Thyroid gland (tissue), 4 donors: ENCODE measurements around the gene SLC16A8. TPM values are rescaled to one million over a fixed set of nuclear protein-coding genes. Genes with fewer than 3 reads are reported as not detected.
"Not testable (repeated sequence)": the region's sequence is repeated elsewhere in the genome, so short reads cannot be mapped to it uniquely, and the experiment has no call there.

ENCODE experiments used
- DNase-seq, 2 donors: peaks; one replicate each; pipeline ENCODE4 v3.0.0-alpha.2; 2019
- H3K27ac ChIP-seq, 3 donors: fragments of 200-600 bp; sonication (generic); 1 replicate in 2 of 3; 2 replicates in 1 of 3; pipeline ENCODE4 v1.5.1; 2016 to 2019; ENCODE audit warnings: mild to moderate bottlenecking in 1 of 3, moderate library complexity in 1 of 3
- H3K27me3 ChIP-seq: fragments of 200-600 bp; sonication (generic); one replicate; pipeline ENCODE4 v1.5.1; 2019
- H3K36me3 ChIP-seq, 2 donors: fragments of 200-600 bp; sonication (generic); one replicate each; pipeline ENCODE4 v1.5.1; 2016 to 2019
- H3K4me1 ChIP-seq, 2 donors: fragments of 200-600 bp; sonication (generic); one replicate each; pipeline ENCODE4 v1.5.1; 2017 to 2019
- H3K4me3 ChIP-seq, 3 donors: fragments of 200-600 bp; sonication (generic); replicated peaks in 1 of 3; 1 replicate in 2 of 3; 2 replicates in 1 of 3; pipeline ENCODE4 v1.5.1; 2016; ENCODE audit warnings: mild to moderate bottlenecking in 1 of 3
- H3K9me3 ChIP-seq: fragments of 200-600 bp; sonication (generic); one replicate; pipeline ENCODE4 v1.5.1; 2017
- POLR2A ChIP-seq, 2 donors: fragments of 450-650 bp; IDR thresholded peaks; one replicate each; pipeline ENCODE4 v1.6.1; 2017; ENCODE audit warnings: antibody characterized with exemption in 2 of 2, mild to moderate bottlenecking in 2 of 2, moderate library complexity in 1 of 2
- WGBS, 2 donors: methylation state at CpG; one replicate each; pipeline ENCODE4 v1.1.5; 2017; 5-methylcytosine and 5-hydroxymethylcytosine counted together
- intact Hi-C: fragments of 100-400 bp; cut with DNase I; formaldehyde crosslinking; loops from one replicate; pipeline ENCODE4 v1.15.1; 2023
- total RNA-seq, 4 donors: library from RNA; depleted of rRNA; stranded (reverse); fragments of >200 nt; gene quantifications; one replicate each; pipeline ENCODE4 v1.2.3, GENCODE V29; 2016
- TF ChIP-seq, protein P1 (sequence below), 6 experiments: fragments of 200-600 bp in 3 of 6; fragments of 450-650 bp in 3 of 6; sonication (generic) in 3 of 6; IDR thresholded peaks; one replicate each; pipeline ENCODE4 v1.5.1; 2016 to 2019; ENCODE audit warnings: antibody characterized with exemption in 6 of 6, mild to moderate bottlenecking in 2 of 6, inconsistent platforms in 1 of 6, moderate library complexity in 1 of 6

The SLC16A8 gene
- total RNA-seq, 4 donors from 2014 or later: 0.88 to 1.0 TPM; not detected in 2

DNA sequence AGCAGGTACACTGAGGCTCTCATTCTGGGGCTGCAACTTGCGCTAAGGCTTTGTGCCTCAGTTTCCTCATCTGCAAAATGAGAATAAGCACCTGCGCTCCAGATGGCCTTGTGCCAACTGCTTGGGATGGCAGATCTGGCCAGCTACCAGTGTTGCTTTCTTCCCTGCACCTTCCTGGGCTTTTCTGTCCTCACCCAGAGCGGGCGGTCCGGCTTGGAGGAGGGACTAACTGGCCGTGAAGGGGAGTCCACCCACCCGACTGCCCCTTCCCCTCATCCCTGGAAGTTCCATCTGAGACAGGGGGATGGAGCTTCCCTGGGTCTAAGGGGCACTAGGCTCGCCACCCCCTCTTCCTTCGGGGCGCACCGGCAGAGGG, 3.5 kb downstream of the SLC16A8 start:
- TF ChIP-seq, protein P1, sequence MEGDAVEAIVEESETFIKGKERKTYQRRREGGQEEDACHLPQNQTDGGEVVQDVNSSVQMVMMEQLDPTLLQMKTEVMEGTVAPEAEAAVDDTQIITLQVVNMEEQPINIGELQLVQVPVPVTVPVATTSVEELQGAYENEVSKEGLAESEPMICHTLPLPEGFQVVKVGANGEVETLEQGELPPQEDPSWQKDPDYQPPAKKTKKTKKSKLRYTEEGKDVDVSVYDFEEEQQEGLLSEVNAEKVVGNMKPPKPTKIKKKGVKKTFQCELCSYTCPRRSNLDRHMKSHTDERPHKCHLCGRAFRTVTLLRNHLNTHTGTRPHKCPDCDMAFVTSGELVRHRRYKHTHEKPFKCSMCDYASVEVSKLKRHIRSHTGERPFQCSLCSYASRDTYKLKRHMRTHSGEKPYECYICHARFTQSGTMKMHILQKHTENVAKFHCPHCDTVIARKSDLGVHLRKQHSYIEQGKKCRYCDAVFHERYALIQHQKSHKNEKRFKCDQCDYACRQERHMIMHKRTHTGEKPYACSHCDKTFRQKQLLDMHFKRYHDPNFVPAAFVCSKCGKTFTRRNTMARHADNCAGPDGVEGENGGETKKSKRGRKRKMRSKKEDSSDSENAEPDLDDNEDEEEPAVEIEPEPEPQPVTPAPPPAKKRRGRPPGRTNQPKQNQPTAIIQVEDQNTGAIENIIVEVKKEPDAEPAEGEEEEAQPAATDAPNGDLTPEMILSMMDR (IDR thresholded peaks at IDR 0.05): no peak
- no peak for TF ChIP-seq POLR2A (IDR thresholded peaks at IDR 0.05)
- Histone ChIP-seq H3K9me3 (no peaks in the 10 kb centered on the region), H3K4me3 (no peak overlapping the region), H3K36me3 (peaks cover 0 to 2% of the 10 kb centered on the region in 2 donors), H3K27ac (no peak overlapping the region), H3K27me3 (peaks cover 4% of the 10 kb centered on the region), H3K4me1 (peaks cover 12 to 24% of the 10 kb centered on the region in 2 donors)
- intact Hi-C loops: no loop called here
- 54 to 80% methylated on average over 8 to 11 of the region's 11 CpGs for WGBS, 2 donors
- no peak for DNase-seq

DNA sequence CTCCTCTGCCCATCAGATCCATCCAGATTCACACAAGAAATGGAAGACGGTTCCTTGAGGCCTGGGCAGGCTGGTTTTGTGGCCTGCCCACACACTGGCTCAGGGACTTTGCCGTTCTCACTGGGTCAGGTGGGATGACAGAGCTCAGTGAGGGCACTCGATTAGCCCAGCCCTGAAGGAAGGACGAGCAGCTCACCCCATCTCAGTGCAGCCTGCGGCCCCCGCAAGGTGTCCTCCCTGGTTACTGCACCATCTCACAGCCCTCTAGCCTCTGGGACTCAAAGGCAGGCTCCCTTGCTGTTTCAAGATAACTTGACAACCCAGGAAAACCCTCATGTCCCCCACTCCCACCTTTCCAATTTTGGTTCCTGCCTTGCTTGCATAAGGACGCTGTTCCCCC, 4.2 kb downstream of the SLC16A8 start:
- intact Hi-C loops: no loop called here
- peaks cover 5 to 8% of the 10 kb centered on the region in 2 donors for H3K36me3 ChIP-seq
- 84 to 86% methylated on average over 5 to 6 of the region's 7 CpGs for WGBS, 2 donors
- no peaks in the 10 kb centered on the region for H3K9me3 ChIP-seq
- H3K4me1 ChIP-seq: peaks cover 12 to 24% of the 10 kb centered on the region in 2 donors
- TF ChIP-seq POLR2A (IDR thresholded peaks at IDR 0.05): no peak
- TF ChIP-seq, protein P1 (IDR thresholded peaks at IDR 0.05): no peak
- peaks cover 4% of the 10 kb centered on the region for H3K27me3 ChIP-seq
- H3K27ac ChIP-seq: no peak overlapping the region
- H3K4me3 ChIP-seq: no peak overlapping the region
- no peak for DNase-seq

DNA sequence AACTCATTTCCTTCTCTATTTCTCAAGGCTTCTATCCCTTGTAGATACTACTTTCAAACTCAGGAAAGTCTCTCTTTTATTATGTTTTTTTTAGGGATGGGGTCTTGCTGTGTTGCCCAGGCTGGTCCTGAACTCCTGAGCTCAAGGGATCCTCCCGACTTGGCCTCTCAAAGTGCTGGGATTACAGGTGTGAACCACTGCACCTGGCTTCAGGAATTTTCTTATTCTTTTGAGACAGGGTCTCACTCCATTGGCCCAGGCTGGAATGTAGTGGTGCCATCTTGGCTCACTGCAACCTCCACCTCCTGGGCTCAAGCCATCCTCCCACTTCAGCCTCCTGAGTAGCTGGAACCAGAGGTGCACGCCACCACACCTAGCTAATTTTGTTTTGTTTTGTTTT, 4.8 kb downstream of the SLC16A8 start:
- H3K4me3 ChIP-seq, H3K27me3 ChIP-seq, intact Hi-C loops, H3K9me3 ChIP-seq, DNase-seq, H3K27ac ChIP-seq: not testable (repeated sequence)
- peaks cover 11 to 14% of the 10 kb centered on the region in 2 donors for H3K36me3 ChIP-seq
- H3K4me1 ChIP-seq: peaks cover 12 to 24% of the 10 kb centered on the region in 2 donors
- WGBS, 2 donors: 93 to 96% methylated on average over 2 of the region's 2 CpGs

DNA sequence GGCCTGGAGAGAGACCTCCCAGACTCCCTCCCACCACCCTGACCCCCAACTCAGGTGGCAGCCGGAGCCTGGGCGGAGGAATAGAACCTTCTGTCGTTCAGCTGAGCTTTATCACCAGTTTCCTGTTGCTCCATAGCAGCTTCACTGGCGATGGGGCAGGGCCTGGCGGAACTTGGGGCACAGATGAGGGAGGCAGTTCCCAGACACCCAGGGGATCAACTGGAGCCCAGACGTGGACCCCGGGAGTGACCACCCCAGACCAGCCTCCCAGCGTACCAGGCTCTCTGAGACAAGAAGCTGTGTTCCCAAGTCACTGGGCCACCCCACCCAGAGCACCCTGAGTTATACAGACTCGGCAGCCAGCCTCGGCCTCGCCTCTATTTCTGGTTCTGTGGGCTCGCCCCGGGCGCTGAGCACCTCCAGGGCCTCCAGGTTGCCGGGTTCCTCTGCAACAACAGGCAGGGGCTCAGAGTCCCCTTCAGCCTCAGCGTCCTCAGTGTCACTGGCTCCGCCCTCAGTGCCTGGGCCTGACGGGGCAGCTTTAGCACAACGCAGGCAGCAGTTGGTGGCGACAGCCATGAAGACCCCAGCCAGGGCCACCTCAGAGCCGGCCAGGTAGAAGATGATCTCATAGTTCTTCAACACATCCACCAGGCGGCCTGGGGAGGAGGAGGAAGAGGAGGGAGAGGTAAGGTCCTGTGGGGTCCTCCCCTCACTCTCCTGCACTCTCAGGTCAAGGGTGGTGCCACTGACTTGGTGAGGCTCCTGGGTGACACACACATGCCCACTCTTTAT, 5.7 kb downstream of the SLC16A8 start:
- no peak for TF ChIP-seq POLR2A (IDR thresholded peaks at IDR 0.05)
- TF ChIP-seq, protein P1 (IDR thresholded peaks at IDR 0.05): no peak
- Histone ChIP-seq H3K9me3 (no peaks in the 10 kb centered on the region), H3K4me3 (no peak overlapping the region), H3K4me1 (peaks cover 12 to 24% of the 10 kb centered on the region in 2 donors), H3K36me3 (peaks cover 15 to 24% of the 10 kb centered on the region in 2 donors), H3K27ac (no peak overlapping the region), H3K27me3 (peaks cover 4% of the 10 kb centered on the region)
- intact Hi-C loops: no loop called here
- 83 to 88% methylated on average over 16 to 22 of the region's 22 CpGs for WGBS, 2 donors
- DNase-seq: no peak

DNA sequence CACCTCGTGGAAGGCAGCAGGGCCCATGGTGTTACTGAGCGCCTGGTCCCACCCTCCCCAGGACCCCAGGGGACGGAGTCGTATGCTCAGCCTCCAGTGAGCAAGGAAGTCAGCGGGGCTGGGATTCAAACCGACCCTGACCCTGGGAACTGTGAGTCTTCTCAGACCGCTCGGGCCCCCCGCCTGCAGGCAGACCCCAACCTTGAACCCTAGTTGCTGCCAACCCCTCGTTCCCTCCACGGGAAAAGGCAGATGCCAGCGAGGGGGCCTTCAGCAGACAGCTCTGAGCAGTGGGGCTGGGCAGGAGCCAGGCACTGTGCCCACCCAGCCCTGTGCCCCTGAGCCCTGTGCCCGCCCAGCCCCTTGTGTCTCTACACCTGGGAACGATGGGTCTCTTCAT, 6.4 kb downstream of the SLC16A8 start:
- WGBS, 2 donors: 68 to 83% methylated on average over 3 to 12 of the region's 14 CpGs
- Histone ChIP-seq H3K27ac (no peak overlapping the region), H3K9me3 (no peaks in the 10 kb centered on the region), H3K36me3 (peaks cover 22 to 30% of the 10 kb centered on the region in 2 donors), H3K4me1 (peaks cover 10 to 21% of the 10 kb centered on the region in 2 donors), H3K4me3 (no peak overlapping the region), H3K27me3 (peaks cover 4% of the 10 kb centered on the region)
- intact Hi-C loops: no loop called here
- TF ChIP-seq, protein P1 (IDR thresholded peaks at IDR 0.05): no peak
- no peak for TF ChIP-seq POLR2A (IDR thresholded peaks at IDR 0.05)
- no peak for DNase-seq
